Measurements from ENCODE around the gene NAALADL1.

The NAALADL1 gene

GRCh38 chr11:65087216-65087615 lies 28.9 kb upstream of the NAALADL1 start:
- H3K27me3 Mint-ChIP-seq: no peaks in the 10 kb centered on the region
- no peaks in the 10 kb centered on the region for H3K9me3 Mint-ChIP-seq
- H3K4me3 Mint-ChIP-seq: no peak overlapping the region
- H3K27ac Mint-ChIP-seq: no peak overlapping the region
- no peak for ATAC-seq
- peaks cover 34% of the 10 kb centered on the region for H3K36me3 Mint-ChIP-seq
- H3K4me1 Mint-ChIP-seq: peaks cover 32% of the 10 kb centered on the region

- H3K36me3 Mint-ChIP-seq: peaks cover 34% of the 10 kb centered on the region
- H3K9me3 Mint-ChIP-seq: no peaks in the 10 kb centered on the region
- no peak overlapping the region for H3K27ac Mint-ChIP-seq
- peaks cover 32% of the 10 kb centered on the region for H3K4me1 Mint-ChIP-seq
- H3K4me3 Mint-ChIP-seq: no peak overlapping the region
- H3K27me3 Mint-ChIP-seq: no peaks in the 10 kb centered on the region
- ATAC-seq: no peak
Observed at GRCh38 chr11:65086809-65087208, 28.5 kb upstream of the NAALADL1 start.

- H3K4me3 Mint-ChIP-seq: peak overlapping the region; percentile 97
- ATAC-seq: no peak
- peaks cover 38% of the 10 kb centered on the region for H3K4me1 Mint-ChIP-seq
- peaks cover 34% of the 10 kb centered on the region for H3K36me3 Mint-ChIP-seq
- no peak overlapping the region for H3K27ac Mint-ChIP-seq
- H3K27me3 Mint-ChIP-seq: no peaks in the 10 kb centered on the region
- H3K9me3 Mint-ChIP-seq: no peaks in the 10 kb centered on the region
Observed at GRCh38 chr11:65085446-65085845, 27.1 kb upstream of the NAALADL1 start.

GRCh38 chr11:65084598-65085375 lies 26.4 kb upstream of the NAALADL1 start:
- Mint-ChIP-seq H3K4me3 (peak overlapping the region; percentile 97), H3K27me3 (no peaks in the 10 kb centered on the region), H3K4me1 (peaks cover 38% of the 10 kb centered on the region), H3K9me3 (no peaks in the 10 kb centered on the region), H3K27ac (peak overlapping the region; percentile 96), H3K36me3 (peaks cover 34% of the 10 kb centered on the region)
- ATAC-seq: peak; percentile 1

GRCh38 chr11:65083834-65084597 lies 25.7 kb upstream of the NAALADL1 start, which contains the start of the genes CDCA5 and ZFPL1:
CDCA5 (minus strand) TSS chr11:65084040; CDS start chr11:65083978, 62 bp downstream.
ZFPL1 (plus strand) TSS chr11:65084222; CDS start chr11:65084699, 477 bp downstream.
- Mint-ChIP-seq H3K9me3 (no peaks in the 10 kb centered on the region), H3K27ac (peak within 1 kb of the TSS; percentile 96), H3K27me3 (no peaks in the 10 kb centered on the region), H3K4me3 (peak within 1 kb of the TSS; percentile 97), H3K4me1 (peaks cover 42% of the 10 kb centered on the region), H3K36me3 (peaks cover 26% of the 10 kb centered on the region)
- ATAC-seq: peak; percentile 95

GRCh38 chr11:65083134-65083833 lies 24.9 kb upstream of the NAALADL1 start:
- H3K4me3 Mint-ChIP-seq: peak overlapping the region; percentile 97
- peaks cover 19% of the 10 kb centered on the region for H3K36me3 Mint-ChIP-seq
- no peaks in the 10 kb centered on the region for H3K27me3 Mint-ChIP-seq
- no peaks in the 10 kb centered on the region for H3K9me3 Mint-ChIP-seq
- H3K27ac Mint-ChIP-seq: peak overlapping the region; percentile 96
- H3K4me1 Mint-ChIP-seq: peaks cover 50% of the 10 kb centered on the region
- ATAC-seq: no peak

- H3K36me3 Mint-ChIP-seq: no peaks in the 10 kb centered on the region
- H3K9me3 Mint-ChIP-seq: no peaks in the 10 kb centered on the region
- H3K27ac Mint-ChIP-seq: peak overlapping the region; percentile 69
- peaks cover 38% of the 10 kb centered on the region for H3K4me1 Mint-ChIP-seq
- no peaks in the 10 kb centered on the region for H3K27me3 Mint-ChIP-seq
- no peak for ATAC-seq
- H3K4me3 Mint-ChIP-seq: peak overlapping the region; percentile 2
Observed at GRCh38 chr11:65078786-65079342, 20.5 kb upstream of the NAALADL1 start.

- Mint-ChIP-seq H3K27me3 (no peaks in the 10 kb centered on the region), H3K4me3 (no peak overlapping the region), H3K9me3 (no peaks in the 10 kb centered on the region), H3K4me1 (peaks cover 30% of the 10 kb centered on the region), H3K36me3 (no peaks in the 10 kb centered on the region), H3K27ac (peak overlapping the region; percentile 69)
- peak; percentile 79 for ATAC-seq
Observed at GRCh38 chr11:65078151-65078550, 19.8 kb upstream of the NAALADL1 start.

GRCh38 chr11:65077451-65077850 lies 19.1 kb upstream of the NAALADL1 start:
- peaks cover 27% of the 10 kb centered on the region for H3K4me1 Mint-ChIP-seq
- H3K4me3 Mint-ChIP-seq: no peak overlapping the region
- H3K36me3 Mint-ChIP-seq: no peaks in the 10 kb centered on the region
- H3K27me3 Mint-ChIP-seq: no peaks in the 10 kb centered on the region
- ATAC-seq: no peak
- H3K9me3 Mint-ChIP-seq: no peaks in the 10 kb centered on the region
- peak overlapping the region; percentile 69 for H3K27ac Mint-ChIP-seq

- H3K4me3 Mint-ChIP-seq: no peak overlapping the region
- ATAC-seq: no peak
- H3K36me3 Mint-ChIP-seq: no peaks in the 10 kb centered on the region
- no peaks in the 10 kb centered on the region for H3K9me3 Mint-ChIP-seq
- no peaks in the 10 kb centered on the region for H3K27me3 Mint-ChIP-seq
- H3K4me1 Mint-ChIP-seq: peaks cover 8% of the 10 kb centered on the region
- H3K27ac Mint-ChIP-seq: peak overlapping the region; percentile 76
Observed at GRCh38 chr11:65072631-65072966, 14.2 kb upstream of the NAALADL1 start.

- H3K27me3 Mint-ChIP-seq: no peaks in the 10 kb centered on the region
- H3K4me3 Mint-ChIP-seq: no peak overlapping the region
- H3K4me1 Mint-ChIP-seq: peaks cover 6% of the 10 kb centered on the region
- ATAC-seq: peak; percentile 14
- H3K36me3 Mint-ChIP-seq: no peaks in the 10 kb centered on the region
- H3K9me3 Mint-ChIP-seq: no peaks in the 10 kb centered on the region
- peak overlapping the region; percentile 76 for H3K27ac Mint-ChIP-seq
Observed at GRCh38 chr11:65071907-65072630, 13.7 kb upstream of the NAALADL1 start.

- no peaks in the 10 kb centered on the region for H3K9me3 Mint-ChIP-seq
- no peak for ATAC-seq
- H3K36me3 Mint-ChIP-seq: no peaks in the 10 kb centered on the region
- H3K27me3 Mint-ChIP-seq: no peaks in the 10 kb centered on the region
- no peak overlapping the region for H3K4me3 Mint-ChIP-seq
- H3K27ac Mint-ChIP-seq: no peak overlapping the region
- H3K4me1 Mint-ChIP-seq: peaks cover 6% of the 10 kb centered on the region
Observed at GRCh38 chr11:65069217-65069616, 10.9 kb upstream of the NAALADL1 start.

- no peak for ATAC-seq
- Mint-ChIP-seq H3K27ac (no peak overlapping the region), H3K4me3 (no peak overlapping the region), H3K36me3 (no peaks in the 10 kb centered on the region), H3K27me3 (no peaks in the 10 kb centered on the region), H3K9me3 (no peaks in the 10 kb centered on the region), H3K4me1 (peaks cover 9% of the 10 kb centered on the region)
Observed at GRCh38 chr11:65067446-65067845, 9.1 kb upstream of the NAALADL1 start.

- no peaks in the 10 kb centered on the region for H3K27me3 Mint-ChIP-seq
- H3K4me1 Mint-ChIP-seq: peaks cover 9% of the 10 kb centered on the region
- ATAC-seq: no peak
- no peak overlapping the region for H3K4me3 Mint-ChIP-seq
- no peaks in the 10 kb centered on the region for H3K9me3 Mint-ChIP-seq
- no peak overlapping the region for H3K27ac Mint-ChIP-seq
- H3K36me3 Mint-ChIP-seq: no peaks in the 10 kb centered on the region
Observed at GRCh38 chr11:65066805-65067291, 8.5 kb upstream of the NAALADL1 start.
